Mammary epithelial cell (primary cell): ENCODE measurements around the gene ACSS1.

Experiments used
- EZH2 ChIP-seq: IDR thresholded peaks from 2 replicates; pipeline ENCODE4 v1.6.1; 2012; ENCODE audit warnings: low read length, inconsistent platforms, borderline replicate concordance
- TF ChIP-seq, protein P1 (sequence below), 2 donors: IDR thresholded peaks in 1 of 2; conservative IDR thresholded peaks in 1 of 2; 2 replicates each; pipeline ENCODE4 v1.5.1; 2011 to 2012; ENCODE audit warnings: inconsistent platforms in 2 of 2, low read length in 2 of 2, mild to moderate bottlenecking in 2 of 2, control low read depth in 1 of 2, low read depth in 1 of 2; ENCODE audit not compliant: insufficient read depth in 1 of 2; ENCODE audit errors: extremely low read depth in 1 of 2

DNA sequence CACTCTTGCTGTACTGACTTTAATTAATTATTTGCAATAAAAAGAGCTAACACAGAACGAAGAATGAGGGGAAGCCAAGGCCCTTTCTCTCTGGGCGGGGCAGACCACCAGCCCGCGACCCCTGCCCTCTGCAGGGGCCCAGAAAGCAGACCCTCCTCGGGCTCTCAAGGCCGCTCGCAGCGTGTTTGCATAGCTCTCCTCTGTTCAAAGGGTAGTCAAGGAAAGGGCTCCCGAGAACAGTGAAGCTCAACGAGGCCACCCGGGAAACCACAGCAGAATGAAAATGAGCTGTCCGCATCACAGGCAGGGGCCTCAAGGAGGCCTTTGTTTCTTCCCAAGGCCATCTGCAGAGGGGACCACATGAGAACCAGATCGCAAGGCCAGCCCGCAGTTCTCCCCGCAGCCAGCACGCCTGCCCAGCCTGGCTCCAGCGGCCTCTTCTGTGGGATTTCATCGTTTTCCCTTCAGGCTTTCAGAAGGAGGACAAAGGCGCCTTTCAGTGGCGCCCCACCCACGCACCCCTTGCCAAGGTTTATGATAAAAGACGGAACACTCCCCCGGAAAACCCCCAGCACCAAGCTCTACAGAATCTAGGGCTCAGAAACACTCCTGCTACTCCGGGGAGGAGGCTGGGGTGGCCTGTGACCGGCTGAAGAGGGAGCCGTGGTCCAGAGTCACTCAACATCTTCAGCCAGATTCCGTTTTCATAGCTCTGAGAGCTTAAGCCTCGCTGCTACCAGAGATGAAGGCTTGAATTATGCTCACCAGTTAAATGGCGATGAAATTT, 25.3 kb downstream of the ACSS1 start:
- TF ChIP-seq, protein P1, sequence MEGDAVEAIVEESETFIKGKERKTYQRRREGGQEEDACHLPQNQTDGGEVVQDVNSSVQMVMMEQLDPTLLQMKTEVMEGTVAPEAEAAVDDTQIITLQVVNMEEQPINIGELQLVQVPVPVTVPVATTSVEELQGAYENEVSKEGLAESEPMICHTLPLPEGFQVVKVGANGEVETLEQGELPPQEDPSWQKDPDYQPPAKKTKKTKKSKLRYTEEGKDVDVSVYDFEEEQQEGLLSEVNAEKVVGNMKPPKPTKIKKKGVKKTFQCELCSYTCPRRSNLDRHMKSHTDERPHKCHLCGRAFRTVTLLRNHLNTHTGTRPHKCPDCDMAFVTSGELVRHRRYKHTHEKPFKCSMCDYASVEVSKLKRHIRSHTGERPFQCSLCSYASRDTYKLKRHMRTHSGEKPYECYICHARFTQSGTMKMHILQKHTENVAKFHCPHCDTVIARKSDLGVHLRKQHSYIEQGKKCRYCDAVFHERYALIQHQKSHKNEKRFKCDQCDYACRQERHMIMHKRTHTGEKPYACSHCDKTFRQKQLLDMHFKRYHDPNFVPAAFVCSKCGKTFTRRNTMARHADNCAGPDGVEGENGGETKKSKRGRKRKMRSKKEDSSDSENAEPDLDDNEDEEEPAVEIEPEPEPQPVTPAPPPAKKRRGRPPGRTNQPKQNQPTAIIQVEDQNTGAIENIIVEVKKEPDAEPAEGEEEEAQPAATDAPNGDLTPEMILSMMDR (conservative IDR thresholded peaks at IDR 0.05 in 1 of 2, IDR thresholded peaks at IDR 0.05 in 1 of 2; ENCODE audit: extremely low read depth in 1 of 2, insufficient read depth in 1 of 2, low read depth in 1 of 2, low read length in 2 of 2): no peak
- TF ChIP-seq EZH2: no peak
